ENCODE measurements around the gene FNDC5. TPM values are rescaled to one million over a fixed set of nuclear protein-coding genes. Genes with fewer than 3 reads are reported as not detected.

FNDC5 gene
- total and polyA plus RNA-seq, 8 donors = 0.28 to 3.1 (median 0.74) TPM

DNA sequence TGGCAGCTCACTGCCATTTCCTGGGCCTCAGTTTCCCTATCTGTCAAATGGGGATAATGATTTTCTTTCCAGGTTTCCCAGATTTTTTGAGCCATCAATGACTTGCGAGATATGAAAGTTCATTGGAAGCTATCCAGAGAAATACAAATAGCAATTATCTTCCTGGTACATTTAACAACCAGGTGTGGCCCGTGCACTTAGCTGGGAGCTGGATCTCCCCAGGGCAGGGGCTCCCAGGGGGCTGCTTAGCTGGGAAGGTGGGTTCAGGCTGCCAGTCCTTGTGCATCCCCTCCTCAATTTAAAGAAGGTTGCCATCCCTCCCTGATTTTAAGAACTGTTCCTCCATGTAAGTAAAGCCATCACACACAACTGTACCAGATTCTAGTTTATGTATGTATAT lies 34.1 kb upstream of the FNDC5 start:
- no peak for FAIRE-seq
- ATAC-seq = peak; percentile 21 to 27 (median 21)

GRCh38 chr1:32903991-32904785 lies 33.5 kb upstream of the FNDC5 start:
- TF ChIP-seq CTCF (IDR thresholded peaks at IDR 0.05) = no peak
- DNase-seq (peak in 5 of 6 donors; percentile 63 to 85 (median 76)), FAIRE-seq (no peak), ATAC-seq (peak; percentile 76 to 83 (median 81))
- no peak overlapping the region for H3K4me3 ChIP-seq
- intact Hi-C loops (cut with DNase I) = no loop called here
- H3K27ac ChIP-seq = peak overlapping the region in 2 of 4 donors; percentile 49 to 73
- H3K4me1 ChIP-seq = peaks cover 0 to 18% (median 9%) of the 10 kb centered on the region in 3 donors
- no peaks in the 10 kb centered on the region for H3K9me3 ChIP-seq
- no peaks in the 10 kb centered on the region for H3K36me3 ChIP-seq
- WGBS, 2 donors = 49 to 60% methylated on average over 3 of the region's 3 CpGs
- no peaks in the 10 kb centered on the region for H3K27me3 ChIP-seq

More for the DNA sequence above, 34.1 kb upstream of the FNDC5 start:
- intact Hi-C loops (cut with DNase I) = no loop called here
- Histone ChIP-seq H3K4me1 (peaks cover 0 to 18% (median 9%) of the 10 kb centered on the region in 3 donors), H3K27ac (peak overlapping the region in 2 of 4 donors; percentile 49 to 73), H3K4me3 (no peak overlapping the region), H3K27me3 (no peaks in the 10 kb centered on the region), H3K36me3 (no peaks in the 10 kb centered on the region), H3K9me3 (no peaks in the 10 kb centered on the region)
- no peak for DNase-seq
- TF ChIP-seq CTCF (IDR thresholded peaks at IDR 0.05) = no peak
- WGBS, 2 donors = 10 to 11% methylated on average over 2 of the region's 2 CpGs

- no peak for FAIRE-seq
- 75 to 77% methylated on average over 6 of the region's 6 CpGs for WGBS, 2 donors
- TF ChIP-seq CTCF (IDR thresholded peaks at IDR 0.05) = no peak
Measured at GRCh38 chr1:32902535-32902920, 31.8 kb upstream of the FNDC5 start.

GRCh38 chr1:32901823-32902534 lies 31.3 kb upstream of the FNDC5 start:
- TF ChIP-seq CTCF (IDR thresholded peaks at IDR 0.05) = no peak
- Histone ChIP-seq H3K9me3 (no peaks in the 10 kb centered on the region), H3K4me3 (peak overlapping the region; percentile 42 to 83 (median 76)), H3K27ac (peak overlapping the region in 2 of 4 donors; percentile 51 to 60), H3K4me1 (peaks cover 0 to 18% (median 9%) of the 10 kb centered on the region in 3 donors), H3K36me3 (no peaks in the 10 kb centered on the region), H3K27me3 (no peaks in the 10 kb centered on the region)
- WGBS, 2 donors = 32 to 33% methylated on average over 22 to 24 of the region's 24 CpGs
- intact Hi-C loops (cut with DNase I) = no loop called here
- ATAC-seq (no peak), DNase-seq (peak in 2 of 6 donors; percentile 9 to 11), FAIRE-seq (no peak)

More at GRCh38 chr1:32902535-32902920, 31.8 kb upstream of the FNDC5 start:
- Histone ChIP-seq H3K9me3 (no peaks in the 10 kb centered on the region), H3K27ac (no peak overlapping the region), H3K4me1 (peaks cover 0 to 18% (median 9%) of the 10 kb centered on the region in 3 donors), H3K36me3 (no peaks in the 10 kb centered on the region), H3K27me3 (no peaks in the 10 kb centered on the region), H3K4me3 (no peak overlapping the region)
- intact Hi-C loops (cut with DNase I) = no loop called here
- no peak for ATAC-seq
- peak in 1 of 6 donors; percentile 35 for DNase-seq

Data from pancreas (tissue), 10 donors.